Omental fat pad (tissue), 4 donors: ENCODE results near the gene MELTF. TPM values are rescaled to one million over a fixed set of nuclear protein-coding genes. Genes with fewer than 3 reads are reported as not detected.

Source experiments
- ATAC-seq: fragments of 150-250 bp; one replicate; pipeline ENCODE4 v1.9.1; 2016; ENCODE audit warnings: mild to moderate bottlenecking, moderate library complexity; ENCODE audit not compliant: low FRiP score
- DNase-seq: peaks from one replicate; pipeline ENCODE4 v3.0.0-alpha.2; 2019; ENCODE audit warnings: low spot score
- total RNA-seq, 4 donors: library from RNA; depleted of rRNA; stranded (reverse); fragments of >200 nt; gene quantifications; one replicate each; pipeline ENCODE4 v1.1.0, GENCODE V29; 2016
- TF ChIP-seq, protein P1 (sequence below), 3 donors: fragments of 450-650 bp; IDR thresholded peaks; one replicate each; pipeline ENCODE4 v1.5.1; 2016 to 2017; ENCODE audit warnings: antibody characterized with exemption in 3 of 3, mild to moderate bottlenecking in 3 of 3, moderate library complexity in 2 of 3

MELTF gene
- total RNA-seq, 4 donors from 2014 or later: 8.3 to 39.3 (median 27.2) TPM

DNA sequence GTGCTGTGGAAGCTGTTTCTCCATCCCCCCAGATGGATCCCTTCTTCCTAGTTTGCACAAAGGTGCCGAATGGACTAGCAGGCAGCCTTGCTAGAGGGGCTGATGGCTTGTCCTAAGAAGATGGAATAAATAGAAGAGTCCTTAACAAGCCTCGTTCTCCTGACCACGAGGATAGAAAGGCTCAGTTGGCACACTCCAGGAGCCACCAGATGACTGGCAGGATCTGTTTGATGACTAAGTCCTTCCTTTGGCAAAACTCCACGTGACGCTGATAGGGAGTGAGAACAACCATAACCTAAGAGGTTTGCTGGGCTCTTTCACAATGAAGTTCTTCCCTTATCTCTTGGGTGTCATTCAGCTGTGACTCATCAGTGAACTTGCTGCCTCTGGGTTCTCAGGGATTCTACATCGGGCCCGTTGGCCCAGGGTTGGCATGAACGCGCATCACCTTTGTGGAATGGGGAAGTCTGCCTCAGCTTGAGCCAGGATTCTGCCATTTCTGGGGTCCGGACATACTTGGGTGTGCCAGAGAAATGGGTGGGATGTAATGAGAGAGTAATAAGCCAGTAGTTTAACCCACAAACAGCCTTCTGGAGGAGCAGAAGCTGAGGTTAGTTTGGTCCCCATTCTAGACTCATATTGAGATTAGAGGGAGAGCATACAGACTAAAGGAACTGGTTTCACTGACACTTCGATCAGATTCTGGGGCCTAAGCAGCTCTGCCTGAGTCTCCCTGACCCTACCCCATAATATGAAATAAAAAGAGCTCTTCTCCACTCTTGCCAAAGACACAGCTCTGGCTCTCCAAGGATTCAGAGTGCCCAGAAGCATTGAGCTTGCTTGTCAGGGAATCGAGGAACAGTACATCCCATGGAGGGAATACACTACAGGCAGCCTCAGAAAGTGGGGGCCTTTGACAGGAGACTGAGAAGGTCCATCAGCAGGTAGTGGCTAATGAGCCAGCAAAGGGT lies 2.0 kb upstream of the MELTF start:
- TF ChIP-seq, protein P1, sequence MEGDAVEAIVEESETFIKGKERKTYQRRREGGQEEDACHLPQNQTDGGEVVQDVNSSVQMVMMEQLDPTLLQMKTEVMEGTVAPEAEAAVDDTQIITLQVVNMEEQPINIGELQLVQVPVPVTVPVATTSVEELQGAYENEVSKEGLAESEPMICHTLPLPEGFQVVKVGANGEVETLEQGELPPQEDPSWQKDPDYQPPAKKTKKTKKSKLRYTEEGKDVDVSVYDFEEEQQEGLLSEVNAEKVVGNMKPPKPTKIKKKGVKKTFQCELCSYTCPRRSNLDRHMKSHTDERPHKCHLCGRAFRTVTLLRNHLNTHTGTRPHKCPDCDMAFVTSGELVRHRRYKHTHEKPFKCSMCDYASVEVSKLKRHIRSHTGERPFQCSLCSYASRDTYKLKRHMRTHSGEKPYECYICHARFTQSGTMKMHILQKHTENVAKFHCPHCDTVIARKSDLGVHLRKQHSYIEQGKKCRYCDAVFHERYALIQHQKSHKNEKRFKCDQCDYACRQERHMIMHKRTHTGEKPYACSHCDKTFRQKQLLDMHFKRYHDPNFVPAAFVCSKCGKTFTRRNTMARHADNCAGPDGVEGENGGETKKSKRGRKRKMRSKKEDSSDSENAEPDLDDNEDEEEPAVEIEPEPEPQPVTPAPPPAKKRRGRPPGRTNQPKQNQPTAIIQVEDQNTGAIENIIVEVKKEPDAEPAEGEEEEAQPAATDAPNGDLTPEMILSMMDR (IDR thresholded peaks at IDR 0.05): no peak
- peak; percentile 83 for DNase-seq
- ATAC-seq: peak; percentile 89

DNA sequence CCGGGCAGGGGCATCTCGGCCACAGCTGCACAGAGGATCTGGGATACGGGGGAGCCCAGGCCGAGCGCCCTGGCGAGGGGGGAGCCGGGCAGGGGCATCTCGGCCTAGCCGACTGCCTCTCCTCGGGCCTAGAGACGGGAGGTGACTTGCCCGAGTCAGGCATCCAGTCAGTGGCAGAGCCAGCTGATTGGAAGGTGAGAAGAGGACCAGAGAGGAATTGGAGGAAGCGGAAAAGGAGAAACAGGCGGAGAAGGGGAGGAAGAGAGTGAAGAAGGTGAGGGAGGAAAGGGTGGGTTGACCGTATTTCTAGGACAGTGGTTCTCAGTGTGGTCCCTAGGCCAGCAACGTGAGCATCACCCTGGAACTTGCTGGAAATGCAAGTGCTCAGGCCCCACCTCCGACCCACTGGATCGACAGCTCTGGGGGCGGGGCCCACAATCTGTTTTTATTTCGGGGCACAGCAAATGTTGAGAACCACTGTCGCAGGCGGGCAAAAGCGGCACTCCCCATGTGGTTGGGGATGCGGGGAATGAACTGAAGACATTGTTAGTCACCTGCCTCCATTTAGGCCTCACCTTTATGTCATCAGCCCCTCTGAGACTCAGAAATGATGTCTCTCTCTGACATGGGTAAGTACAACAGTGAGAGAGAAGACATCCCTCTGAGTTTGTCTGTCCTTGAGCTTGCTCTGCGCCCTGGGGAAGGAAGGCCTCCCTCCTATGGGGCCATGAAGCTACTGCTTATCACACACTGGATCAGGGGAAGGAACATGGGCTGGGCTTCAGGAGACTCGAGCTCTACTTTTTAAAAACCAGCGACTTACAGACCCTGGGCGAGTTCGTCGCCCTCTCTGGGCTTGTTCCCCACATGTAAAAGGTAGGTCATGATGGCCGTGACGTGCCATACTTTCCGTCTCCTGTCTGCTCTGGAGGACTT lies 1.0 kb upstream of the MELTF start:
- DNase-seq: no peak
- ATAC-seq: no peak
- TF ChIP-seq, protein P1 (IDR thresholded peaks at IDR 0.05): no peak

DNA sequence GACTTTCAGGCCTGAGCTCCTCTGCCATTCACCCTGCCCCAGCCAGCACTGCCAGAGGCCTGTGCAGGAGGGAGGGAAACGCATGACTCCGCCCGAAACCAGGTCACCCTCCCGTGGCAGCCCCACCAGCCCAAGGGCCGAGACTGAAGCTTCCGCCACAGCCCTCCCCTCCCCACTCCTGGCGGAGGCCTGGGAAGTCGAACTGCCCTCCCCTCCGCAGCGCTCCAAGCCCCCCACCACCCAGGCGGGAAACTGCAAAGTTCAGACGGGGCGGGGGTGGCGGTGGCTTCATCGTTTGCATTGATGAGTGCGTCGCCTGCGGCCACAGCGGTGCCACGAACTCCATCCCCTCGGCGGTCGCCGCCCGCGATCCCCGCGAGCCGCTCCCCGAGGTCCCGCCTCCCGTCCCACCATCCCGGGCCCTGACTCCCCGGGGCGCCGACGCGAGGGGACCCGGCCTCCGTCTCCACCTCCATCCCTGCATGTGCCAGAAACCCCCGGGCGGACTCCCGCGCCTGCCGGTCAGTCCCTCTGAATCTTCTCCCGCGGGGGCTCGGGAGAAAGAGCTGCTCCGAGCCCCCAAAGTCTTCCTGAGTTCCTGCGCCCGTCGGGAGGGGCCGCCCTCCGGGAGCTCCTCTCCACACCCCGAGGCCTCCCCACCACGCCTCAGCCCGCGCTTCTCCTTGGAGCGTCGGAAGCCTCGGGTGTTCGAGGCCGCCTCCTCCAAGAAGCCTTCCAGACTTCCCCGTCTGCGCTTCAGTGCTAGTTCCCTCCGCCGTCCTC lies 698 bp downstream of the MELTF start:
- TF ChIP-seq, protein P1 (IDR thresholded peaks at IDR 0.05): no peak
- ATAC-seq (no peak), DNase-seq (no peak)

DNA sequence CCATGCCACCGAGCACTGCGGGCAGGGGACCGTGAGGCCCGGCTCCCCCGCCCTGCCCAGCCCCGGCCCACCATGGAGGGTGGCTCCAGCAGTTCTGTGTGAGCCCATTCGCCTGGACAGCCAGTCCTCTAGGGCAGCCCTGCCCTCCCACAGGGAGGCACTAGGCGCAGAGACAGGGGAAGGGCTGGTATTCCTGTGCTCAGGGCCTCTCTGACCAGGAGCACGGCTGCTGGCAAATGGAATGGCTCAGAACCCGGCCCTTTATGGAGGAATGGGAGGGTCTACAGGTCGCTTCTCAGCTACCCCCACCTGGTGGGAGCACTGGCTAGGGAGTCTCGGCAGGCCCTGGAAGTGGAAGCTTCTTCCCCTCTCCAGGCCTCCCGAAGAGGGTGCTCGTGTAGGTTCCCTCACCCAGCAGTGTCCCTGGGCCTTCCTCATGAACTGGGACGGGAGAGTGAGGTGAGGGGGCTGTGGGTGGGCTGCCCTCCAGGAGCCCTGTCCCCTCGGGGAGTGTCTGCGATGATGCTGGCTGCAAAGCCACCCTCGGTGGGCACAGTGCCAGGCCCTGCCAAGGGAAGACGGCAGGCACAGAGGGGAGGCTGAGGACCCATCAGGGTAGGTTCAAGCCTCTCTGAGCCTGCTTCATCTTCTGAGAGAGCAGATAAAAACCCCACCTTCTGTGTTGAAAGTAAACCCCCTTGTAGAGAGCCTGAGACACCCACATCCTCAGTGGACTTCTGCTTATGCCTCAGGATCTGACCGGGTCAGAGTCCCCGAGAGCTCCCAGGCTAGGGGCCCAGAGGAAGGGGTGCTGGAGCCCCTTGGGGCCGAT lies 1.5 kb downstream of the MELTF start:
- TF ChIP-seq, protein P1 (IDR thresholded peaks at IDR 0.05): no peak
- no peak for ATAC-seq
- DNase-seq: no peak

DNA sequence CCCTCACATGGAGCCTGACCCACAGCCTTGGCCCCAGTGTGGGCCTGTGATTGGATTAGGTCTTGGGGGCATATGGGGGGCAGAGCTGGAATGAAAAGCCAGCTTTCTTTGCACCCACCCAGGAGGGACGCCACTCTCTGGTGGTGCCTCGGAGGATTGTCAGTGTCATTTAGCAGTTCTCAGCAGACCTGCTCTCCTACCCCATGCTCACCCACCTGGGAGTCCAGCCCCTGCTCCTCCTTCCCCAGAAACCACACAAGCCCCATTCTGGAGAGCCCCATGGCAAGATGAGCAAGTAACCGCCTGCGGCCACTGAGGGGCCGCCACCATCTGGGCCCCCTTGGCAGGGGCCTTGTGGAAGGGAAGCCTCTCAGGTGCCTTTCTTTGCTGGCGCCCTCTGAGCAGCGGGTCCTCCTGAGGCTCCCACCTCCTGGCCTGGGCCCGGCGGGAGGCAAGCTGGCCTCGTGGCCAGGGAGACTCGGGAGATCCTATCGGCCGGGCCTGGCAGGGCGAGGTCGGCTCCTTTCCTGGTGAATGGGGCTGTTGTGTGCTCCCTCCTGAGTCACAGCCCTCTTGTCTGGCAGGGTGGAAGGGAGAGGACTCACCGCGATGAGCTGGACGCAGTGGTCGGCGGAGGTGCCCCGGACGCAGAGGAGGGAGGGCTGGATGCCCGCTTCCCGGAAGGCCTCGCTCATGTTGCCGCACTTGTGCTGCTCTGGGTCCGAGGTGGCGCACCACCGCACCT lies 2.3 kb downstream of the MELTF start:
- DNase-seq (no peak), ATAC-seq (no peak)
- TF ChIP-seq, protein P1 (IDR thresholded peaks at IDR 0.05): no peak
